GM20000 (cell line): ENCODE results near the gene LGI4.

Experiments used
- DNase-seq: peaks from one replicate; pipeline ENCODE4 v3.0.0; 2012; ENCODE audit warnings: low spot score
- TF ChIP-seq, protein P1 (sequence below): IDR thresholded peaks from 2 replicates; pipeline ENCODE4 v1.5.1; 2012; ENCODE audit warnings: mild to moderate bottlenecking, control low read depth; ENCODE audit errors: extremely low read depth, missing control alignments

The LGI4 gene

DNA sequence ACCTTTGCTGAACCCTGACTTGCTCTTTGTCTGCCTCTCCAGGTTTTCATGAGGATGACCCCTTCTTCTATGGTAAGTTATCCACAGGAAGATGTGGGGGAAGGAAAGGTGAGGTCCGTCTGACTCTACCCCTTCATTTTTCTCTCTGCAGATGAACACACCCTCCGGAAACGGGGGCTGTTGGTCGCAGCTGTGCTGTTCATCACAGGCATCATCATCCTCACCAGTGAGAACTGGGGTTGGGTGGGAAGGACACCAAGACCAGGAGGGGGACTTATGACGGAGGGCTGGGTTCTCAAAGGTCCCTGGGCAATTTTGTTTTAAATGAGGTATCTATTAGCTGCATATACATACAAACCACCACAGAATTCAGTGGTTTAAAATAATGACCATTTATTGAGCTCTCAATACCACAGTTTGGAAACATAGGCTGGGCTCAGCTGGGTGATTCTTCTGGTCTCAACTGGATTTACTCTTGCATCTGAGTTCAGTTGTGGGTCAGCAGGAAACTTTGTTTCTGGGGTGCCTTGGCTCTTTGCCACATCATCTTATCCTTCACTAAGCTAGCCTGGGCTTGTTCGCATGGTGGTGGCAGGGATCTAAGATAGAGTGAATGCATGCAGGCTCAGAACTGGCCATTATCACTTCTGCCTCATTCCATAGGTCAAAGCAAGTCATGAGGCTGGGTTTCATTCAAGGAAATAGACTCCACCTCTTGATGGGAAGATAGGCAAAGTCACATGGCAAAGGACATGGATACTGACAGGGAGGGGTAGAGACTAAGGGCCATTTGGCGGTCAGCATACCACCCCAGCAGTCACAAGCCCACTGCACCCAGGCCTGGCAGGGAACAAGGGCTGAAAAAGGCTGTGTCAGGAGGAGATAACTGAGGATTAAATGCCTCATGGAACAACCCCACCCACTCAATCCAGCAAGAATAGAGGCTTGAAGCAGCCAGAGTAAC is 31.5 kb upstream of the LGI4 start:
- DNase-seq, result no peak
- TF ChIP-seq, protein P1, sequence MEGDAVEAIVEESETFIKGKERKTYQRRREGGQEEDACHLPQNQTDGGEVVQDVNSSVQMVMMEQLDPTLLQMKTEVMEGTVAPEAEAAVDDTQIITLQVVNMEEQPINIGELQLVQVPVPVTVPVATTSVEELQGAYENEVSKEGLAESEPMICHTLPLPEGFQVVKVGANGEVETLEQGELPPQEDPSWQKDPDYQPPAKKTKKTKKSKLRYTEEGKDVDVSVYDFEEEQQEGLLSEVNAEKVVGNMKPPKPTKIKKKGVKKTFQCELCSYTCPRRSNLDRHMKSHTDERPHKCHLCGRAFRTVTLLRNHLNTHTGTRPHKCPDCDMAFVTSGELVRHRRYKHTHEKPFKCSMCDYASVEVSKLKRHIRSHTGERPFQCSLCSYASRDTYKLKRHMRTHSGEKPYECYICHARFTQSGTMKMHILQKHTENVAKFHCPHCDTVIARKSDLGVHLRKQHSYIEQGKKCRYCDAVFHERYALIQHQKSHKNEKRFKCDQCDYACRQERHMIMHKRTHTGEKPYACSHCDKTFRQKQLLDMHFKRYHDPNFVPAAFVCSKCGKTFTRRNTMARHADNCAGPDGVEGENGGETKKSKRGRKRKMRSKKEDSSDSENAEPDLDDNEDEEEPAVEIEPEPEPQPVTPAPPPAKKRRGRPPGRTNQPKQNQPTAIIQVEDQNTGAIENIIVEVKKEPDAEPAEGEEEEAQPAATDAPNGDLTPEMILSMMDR, result no peak

DNA sequence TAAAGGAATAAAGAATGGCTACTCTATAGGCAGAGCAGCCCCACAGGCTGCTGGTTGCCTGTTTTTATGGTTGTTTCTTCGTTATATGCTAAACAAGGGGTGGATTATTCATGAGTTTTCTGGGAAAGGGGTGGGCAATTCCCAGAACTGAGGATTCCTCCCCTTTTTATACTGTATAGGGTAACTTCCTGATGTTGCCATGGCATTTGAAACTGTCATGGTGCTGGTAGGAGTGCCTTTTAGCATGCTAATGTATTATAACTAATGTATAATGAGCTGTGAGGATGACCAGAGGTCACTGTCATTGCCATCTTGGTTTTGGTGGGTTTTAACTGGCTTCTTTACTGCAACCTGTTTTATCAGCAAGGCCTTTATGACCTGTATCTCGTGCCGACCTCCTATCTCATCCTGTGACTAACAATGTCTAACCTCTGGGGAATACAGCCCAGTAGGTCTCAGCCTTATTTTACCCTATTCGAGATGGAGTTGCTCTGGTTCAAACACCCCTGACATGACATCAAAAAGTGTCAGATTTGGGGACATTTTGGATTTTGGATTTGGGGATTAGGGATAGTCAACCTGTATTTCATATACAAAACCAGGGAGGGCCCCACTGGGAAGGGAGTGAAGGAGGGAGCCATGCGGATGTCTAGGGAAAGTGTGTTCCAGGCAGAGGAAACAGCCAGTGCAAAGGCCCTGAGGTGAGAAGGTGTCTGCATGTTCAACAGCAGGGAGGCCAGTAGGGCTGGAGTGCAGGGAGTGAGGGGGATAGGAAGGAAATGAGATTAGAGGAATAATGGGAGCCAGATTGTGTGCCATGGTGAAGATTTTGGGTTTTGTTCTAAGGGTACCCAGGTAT is 30.6 kb upstream of the LGI4 start:
- TF ChIP-seq, protein P1, result no peak
- DNase-seq, result no peak

DNA sequence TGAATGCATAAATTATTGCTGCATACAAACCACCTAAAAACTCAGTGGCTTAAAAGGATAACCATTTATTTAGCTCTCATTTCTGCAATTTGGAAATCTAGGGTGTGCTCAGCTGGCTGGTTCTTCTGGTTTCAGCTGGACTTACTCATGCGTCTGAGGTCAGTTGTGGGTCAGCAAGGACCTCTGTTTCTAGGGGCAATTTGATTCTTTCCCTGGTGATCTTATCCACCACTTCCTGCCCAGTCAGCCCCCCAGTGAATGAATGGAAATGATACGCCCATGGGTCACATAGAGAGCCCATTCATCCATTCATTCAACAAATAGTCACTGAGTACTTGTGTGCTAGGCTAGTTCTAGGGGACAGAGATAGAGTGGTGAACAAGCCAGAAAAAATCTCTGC is 29.6 kb upstream of the LGI4 start:
- no peak for DNase-seq

DNA sequence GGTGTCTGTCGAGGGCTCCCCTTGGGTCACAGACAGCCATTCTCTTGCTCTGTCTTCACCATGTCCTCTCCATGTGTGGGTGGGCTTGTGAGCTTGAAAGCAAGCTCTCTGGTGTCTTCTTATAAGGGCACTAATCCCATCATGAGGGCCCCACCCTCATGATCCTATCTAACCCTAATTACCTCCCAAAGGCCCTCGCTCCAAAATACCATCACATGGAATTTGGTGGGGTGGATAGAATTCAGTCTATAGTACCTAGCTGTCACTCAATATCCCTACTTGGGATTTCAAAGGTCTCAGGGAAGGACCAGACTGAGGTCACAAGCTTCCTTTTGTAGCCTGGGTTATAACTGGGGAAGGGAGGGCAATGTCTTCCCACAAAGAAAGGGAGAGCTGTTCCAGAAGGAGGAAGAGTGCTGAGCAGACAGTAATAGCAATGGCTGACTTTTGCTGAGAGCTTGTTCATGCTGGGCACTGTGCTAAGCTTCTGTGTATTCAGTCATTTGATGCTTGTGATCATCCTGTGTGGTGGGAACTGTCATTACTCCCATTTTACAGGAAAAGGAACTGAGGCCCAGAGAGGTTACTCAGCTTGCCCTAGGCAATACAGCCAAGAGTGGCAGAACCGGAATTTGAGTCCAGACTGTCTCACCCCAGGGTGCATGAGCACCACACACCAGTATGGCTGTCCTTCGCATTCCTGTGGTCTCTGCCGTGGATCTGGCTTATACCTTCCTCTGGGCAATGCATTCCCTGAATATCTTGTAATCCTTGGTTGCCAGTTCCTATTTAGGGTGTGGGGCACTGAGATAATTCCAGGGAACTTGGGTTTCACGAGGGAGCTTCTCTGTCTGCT is 27.8 kb upstream of the LGI4 start:
- no peak for DNase-seq
- TF ChIP-seq, protein P1, result no peak

More for the DNA sequence above, 29.6 kb upstream of the LGI4 start:
- TF ChIP-seq, protein P1, result no peak

DNA sequence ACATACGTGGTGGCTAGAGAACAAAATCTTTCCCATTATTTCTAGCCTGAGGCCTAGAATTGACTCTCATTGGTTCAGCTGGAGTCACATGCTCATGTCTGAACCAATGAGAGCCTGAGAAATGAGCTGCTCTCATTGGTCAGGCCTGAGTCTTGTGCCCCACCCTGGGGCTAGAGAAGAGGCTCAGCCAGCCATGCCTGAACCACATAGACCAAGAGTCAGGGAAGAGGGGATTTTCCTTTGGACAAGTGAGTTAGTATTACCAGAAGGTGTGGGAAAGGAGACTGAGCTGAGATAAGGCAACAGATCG is 26.5 kb upstream of the LGI4 start:
- TF ChIP-seq, protein P1, result no peak
- no peak for DNase-seq

DNA sequence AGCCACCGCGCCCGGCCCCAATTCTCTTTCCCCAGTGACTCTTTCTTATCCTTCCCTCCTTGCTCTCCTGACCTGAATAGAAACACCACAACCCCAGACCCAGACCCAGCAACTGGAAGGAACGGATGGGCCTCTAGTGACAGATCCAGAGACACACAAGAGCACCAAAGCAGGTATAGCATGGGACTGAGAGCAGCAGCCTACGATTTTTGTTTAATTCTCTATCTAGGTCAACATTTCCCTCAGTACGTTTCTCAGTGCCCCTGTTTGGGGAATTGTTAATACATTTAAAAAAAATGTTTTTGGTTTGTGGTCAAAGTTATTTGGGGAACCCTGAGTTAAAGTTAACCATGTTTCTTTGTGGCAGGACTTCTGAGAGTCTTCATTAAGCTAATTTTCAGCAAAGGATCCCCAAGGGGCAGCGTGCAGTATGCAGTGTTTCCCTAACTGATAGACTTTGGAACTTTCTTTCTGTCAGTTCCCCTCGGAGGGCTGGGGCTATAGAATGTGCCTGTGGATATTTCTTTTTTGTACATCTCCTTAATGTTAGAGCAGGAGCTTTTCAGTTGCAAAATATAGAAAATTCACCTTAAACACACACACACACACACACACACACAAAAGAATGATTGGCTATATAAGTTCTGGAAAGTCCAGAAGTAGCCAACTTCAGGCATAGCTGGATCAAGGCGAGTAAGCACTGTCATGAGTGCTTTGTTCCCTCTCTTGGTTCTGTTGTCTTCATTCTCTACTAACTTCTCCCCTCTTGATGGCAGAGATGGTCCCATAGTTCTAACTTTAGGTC is 26.0 kb upstream of the LGI4 start:
- DNase-seq, result no peak
- TF ChIP-seq, protein P1, result no peak
